Omental fat pad (tissue), 4 donors: ENCODE results near the gene C13orf42. TPM values are rescaled to one million over a fixed set of nuclear protein-coding genes. Genes with fewer than 3 reads are reported as not detected.
"Not testable (repeated sequence)": the region's sequence is repeated elsewhere in the genome, so short reads cannot be mapped to it uniquely, and the experiment has no call there.

ENCODE experiments used
- ATAC-seq: fragments of 150-250 bp; one replicate; pipeline ENCODE4 v1.9.1; 2016; ENCODE audit warnings: mild to moderate bottlenecking, moderate library complexity; ENCODE audit not compliant: low FRiP score
- DNase-seq: peaks from one replicate; pipeline ENCODE4 v3.0.0-alpha.2; 2019; ENCODE audit warnings: low spot score
- CTCF ChIP-seq, 3 donors: fragments of 450-650 bp; IDR thresholded peaks; one replicate each; pipeline ENCODE4 v1.5.1; 2016 to 2017; ENCODE audit warnings: antibody characterized with exemption in 3 of 3, mild to moderate bottlenecking in 3 of 3, moderate library complexity in 2 of 3
- total RNA-seq, 4 donors: library from RNA; depleted of rRNA; stranded (reverse); fragments of >200 nt; gene quantifications; one replicate each; pipeline ENCODE4 v1.1.0, GENCODE V29; 2016

C13orf42 gene
- total RNA-seq, 4 donors from 2014 or later = not detected

DNA sequence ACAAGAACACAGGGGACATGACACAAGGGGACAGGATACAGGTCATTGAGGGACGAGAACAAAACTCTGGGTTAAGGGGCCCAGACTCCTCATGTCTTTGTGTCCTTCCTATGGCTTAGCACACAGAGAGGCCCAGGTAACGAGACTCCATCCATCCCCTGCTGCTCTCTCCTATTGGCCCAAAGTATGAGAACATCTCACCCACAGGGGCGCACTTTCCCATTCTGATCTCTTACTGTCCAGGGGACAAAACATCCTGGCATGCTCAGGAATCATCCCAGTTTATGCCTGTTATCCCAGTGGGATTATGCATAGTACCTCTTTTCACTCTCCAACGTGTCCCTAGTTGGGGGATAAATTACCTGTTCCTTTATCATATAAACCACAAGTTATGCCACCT is 19.2 kb downstream of the C13orf42 start:
- ATAC-seq = no peak
- no peak for DNase-seq
- no peak for TF ChIP-seq CTCF (IDR thresholded peaks at IDR 0.05)

DNA sequence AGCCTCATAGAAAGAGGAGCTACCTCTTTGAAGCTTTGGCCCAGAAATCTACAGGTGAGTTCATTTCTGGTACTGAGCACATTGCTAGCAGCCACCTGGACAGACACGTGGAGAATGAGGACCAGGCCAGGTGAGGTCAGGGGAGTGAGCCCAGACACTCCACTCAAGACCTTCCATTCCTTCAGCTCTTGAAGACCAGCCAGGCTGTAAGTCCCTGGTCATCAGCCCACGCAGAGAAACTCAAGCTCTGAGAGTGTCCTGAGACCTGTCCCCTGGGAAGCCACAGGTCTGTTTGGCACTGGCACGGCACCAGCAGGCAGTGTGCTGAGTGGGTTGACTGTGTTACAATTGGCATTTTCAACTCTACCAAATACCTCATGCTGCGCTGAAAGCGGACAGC is 27.4 kb downstream of the C13orf42 start:
- TF ChIP-seq CTCF (IDR thresholded peaks at IDR 0.05) = no peak
- ATAC-seq (no peak), DNase-seq (no peak)

DNA sequence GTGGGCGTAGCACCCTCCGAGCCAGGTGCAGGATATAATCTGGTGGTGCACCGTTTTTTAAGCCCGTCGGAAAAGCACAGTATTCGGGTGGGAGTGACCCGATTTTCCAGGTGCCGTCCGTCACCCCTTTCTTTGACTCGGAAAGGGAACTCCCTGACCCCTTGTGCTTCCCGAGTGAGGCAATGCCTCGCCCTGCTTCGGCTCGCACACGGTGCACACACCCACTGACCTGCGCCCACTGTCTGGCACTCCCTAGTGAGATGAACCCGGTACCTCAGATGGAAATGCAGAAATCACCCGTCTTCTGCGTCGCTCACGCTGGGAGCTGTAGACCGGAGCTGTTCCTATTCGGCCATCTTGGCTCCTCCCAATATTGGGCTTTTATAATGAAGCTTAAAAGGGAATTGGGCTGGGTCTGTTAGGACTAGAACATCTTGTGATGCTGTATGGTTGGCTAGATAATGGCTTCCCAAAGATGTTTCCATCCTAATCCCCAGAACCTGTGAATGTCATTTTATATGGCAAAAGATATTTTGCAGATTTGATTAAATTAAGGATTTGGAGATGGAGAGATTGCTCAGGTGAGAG is 30.5 kb downstream of the C13orf42 start:
- not testable (repeated sequence) for ATAC-seq

DNA sequence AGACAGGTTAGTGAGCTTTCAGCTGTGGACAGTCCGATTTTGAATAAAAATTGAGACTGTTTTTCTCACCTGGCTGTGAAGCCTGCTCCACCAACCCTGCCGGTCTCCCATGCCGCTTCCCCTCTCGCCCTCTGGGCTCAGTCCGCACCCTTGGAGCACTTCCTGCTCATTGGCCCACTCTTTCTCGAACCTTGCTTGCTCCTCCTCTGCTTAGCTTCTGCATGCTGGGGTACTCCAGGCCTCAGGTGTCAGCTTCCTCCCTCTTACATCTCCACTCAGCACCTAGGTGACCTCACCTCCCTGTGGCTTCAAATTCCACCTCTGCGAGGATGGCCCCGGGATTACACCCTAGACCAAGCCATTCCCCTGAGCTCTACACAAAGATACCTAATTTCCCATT is 39.6 kb downstream of the C13orf42 start:
- DNase-seq (no peak), ATAC-seq (no peak)

More for the DNA sequence above, 30.5 kb downstream of the C13orf42 start:
- DNase-seq = not testable (repeated sequence)

GRCh38 chr13:51070005-51070649 is 40.9 kb downstream of the C13orf42 start:
- ATAC-seq = peak; percentile 75
- TF ChIP-seq CTCF (IDR thresholded peaks at IDR 0.05) = peak in 2 of 3 donors; percentile 53 to 90
- DNase-seq = peak; percentile 74

More for the DNA sequence above, 39.6 kb downstream of the C13orf42 start:
- no peak for TF ChIP-seq CTCF (IDR thresholded peaks at IDR 0.05)

DNA sequence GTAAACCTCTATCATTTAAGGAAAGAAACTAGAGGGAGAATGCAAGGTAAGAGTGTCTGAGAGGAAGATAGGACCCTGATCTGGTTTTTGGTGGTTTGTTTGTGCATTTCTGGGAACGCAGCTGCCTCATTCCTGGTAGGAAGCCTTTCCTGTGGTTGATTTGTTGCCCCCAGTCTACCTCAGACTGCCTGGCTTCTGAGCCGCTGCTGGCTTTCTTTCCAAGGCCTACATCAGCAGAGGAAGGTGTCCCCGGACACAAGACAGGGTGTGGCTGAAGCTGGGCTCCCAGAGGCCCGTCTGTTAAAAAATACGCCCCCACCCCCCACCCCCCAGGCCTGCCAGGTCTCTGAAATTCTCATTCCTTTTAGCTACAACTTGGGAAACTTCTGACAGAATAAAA is 42.6 kb downstream of the C13orf42 start:
- no peak for TF ChIP-seq CTCF (IDR thresholded peaks at IDR 0.05)
- no peak for ATAC-seq
- DNase-seq = no peak

- no peak for TF ChIP-seq CTCF (IDR thresholded peaks at IDR 0.05)
- ATAC-seq (no peak), DNase-seq (no peak)
Observed at GRCh38 chr13:51067706-51068105, 43.4 kb downstream of the C13orf42 start.
